Transverse colon (tissue), 4 donors: Measurements from ENCODE around the gene KCNK18. TPM values are rescaled to one million over a fixed set of nuclear protein-coding genes. Genes with fewer than 3 reads are reported as not detected.

Source experiments
- DNase-seq: peaks from one replicate; pipeline ENCODE4 v3.0.0-alpha.2; 2019
- H3K27ac ChIP-seq, 4 donors: fragments of 200-600 bp; sonication (generic); 2 replicates each; pipeline ENCODE4 v1.5.1; 2016 to 2018; ENCODE audit warnings: inconsistent platforms in 4 of 4
- H3K27me3 ChIP-seq: fragments of 200-600 bp; sonication (generic); 2 replicates; pipeline ENCODE4 v1.5.1; 2017; ENCODE audit warnings: inconsistent platforms
- H3K36me3 ChIP-seq, 4 donors: fragments of 200-600 bp; sonication (generic); 2 replicates each; pipeline ENCODE4 v1.5.1; 2017 to 2019; ENCODE audit warnings: inconsistent platforms in 4 of 4
- H3K4me1 ChIP-seq, 4 donors: fragments of 200-600 bp; sonication (generic); 2 replicates each; pipeline ENCODE4 v1.5.1; 2017 to 2020; ENCODE audit warnings: inconsistent platforms in 4 of 4
- H3K4me3 ChIP-seq, 4 donors: fragments of 200-600 bp; sonication (generic); 1 replicate in 1 of 4; 2 replicates in 3 of 4; pipeline versions ENCODE4 v1.5.1 to v1.6.1; 2017 to 2019; ENCODE audit warnings: inconsistent platforms in 4 of 4
- H3K9me3 ChIP-seq, 2 donors: fragments of 200-600 bp; sonication (generic); 2 replicates each; pipeline ENCODE4 v1.5.1; 2017 to 2019; ENCODE audit warnings: inconsistent platforms in 2 of 2
- CTCF ChIP-seq, 5 experiments: fragments of 200-600 bp in 3 of 5; fragments of 450-650 bp in 2 of 5; sonication (generic) in 3 of 5; IDR thresholded peaks; 1 replicate in 2 of 5; 2 replicates in 3 of 5; pipeline ENCODE4 v1.5.1; 2016 to 2017; ENCODE audit warnings: antibody characterized with exemption in 5 of 5, inconsistent platforms in 3 of 5, mild to moderate bottlenecking in 2 of 5, moderate library complexity in 1 of 5
- EP300 ChIP-seq: sonication (generic); formaldehyde crosslinking; IDR thresholded peaks from one replicate; pipeline ENCODE4 v1.6.1; 2017; ENCODE audit warnings: antibody characterized with exemption, low read depth
- POLR2A ChIP-seq: fragments of 450-650 bp; IDR thresholded peaks from one replicate; pipeline ENCODE4 v1.6.1; 2016; ENCODE audit warnings: antibody characterized with exemption, mild to moderate bottlenecking, moderate library complexity
- POLR2AphosphoS5 ChIP-seq, 3 donors: sonication (generic); formaldehyde crosslinking; IDR thresholded peaks; one replicate each; pipeline ENCODE4 v1.6.1; 2016; ENCODE audit warnings: antibody characterized with exemption in 3 of 3
- WGBS, 2 donors: methylation state at CpG; one replicate each; pipeline ENCODE4 v1.1.5; 2018; ENCODE audit warnings: low coverage in 1 of 2; 5-methylcytosine and 5-hydroxymethylcytosine counted together
- in situ Hi-C, 4 donors: fragments of 200-750 bp; cut with MboI; loops; one replicate each; pipeline versions ENCODE4 v1.15.0 to v1.15.1; 2017; ENCODE audit warnings: low sequenced_read_pairs in 3 of 4, low pct_ligation_motif_present in 1 of 4, low pct_unique_long_range_greater_than_20kb in 1 of 4
- intact Hi-C: fragments of 100-400 bp; cut with DNase I; formaldehyde crosslinking; loops from one replicate; pipeline ENCODE4 v1.15.1; 2023; ENCODE audit warnings: low total_unique reads
- small RNA-seq, 4 donors: library from RNA; depleted of rRNA; stranded (forward); fragments of <200 nt; gene quantifications; one replicate each; pipeline ENCODE3, GENCODE V24; 2016
- total RNA-seq, 4 donors: library from RNA; depleted of rRNA; stranded (reverse); fragments of >200 nt; gene quantifications; one replicate each; pipeline ENCODE4 v1.1.0, GENCODE V29; 2016

The KCNK18 gene
- total RNA-seq, 4 donors from 2014 or later, result not detected

GRCh38 chr10:117257721-117258120 is 60.4 kb downstream of the KCNK18 start:
- H3K27ac ChIP-seq, result no peak overlapping the region
- no peak overlapping the region for H3K4me3 ChIP-seq
- no peaks in the 10 kb centered on the region for H3K9me3 ChIP-seq
- in situ Hi-C loops (no loop called here), intact Hi-C loops (no loop called here)
- no peaks in the 10 kb centered on the region for H3K36me3 ChIP-seq
- H3K4me1 ChIP-seq, result no peaks in the 10 kb centered on the region
- TF ChIP-seq POLR2AphosphoS5 (IDR thresholded peaks at IDR 0.05), result no peak
- no peak for TF ChIP-seq EP300
- no peak for TF ChIP-seq POLR2A
- no peak for TF ChIP-seq CTCF (IDR thresholded peaks at IDR 0.05)
- peaks cover 26% of the 10 kb centered on the region for H3K27me3 ChIP-seq
- WGBS, 2 donors, result 91 to 93% methylated on average over 2 to 3 of the region's 3 CpGs
- no peak for DNase-seq

- H3K27ac ChIP-seq, result no peak overlapping the region
- H3K9me3 ChIP-seq, result no peaks in the 10 kb centered on the region
- TF ChIP-seq CTCF (IDR thresholded peaks at IDR 0.05) (no peak), POLR2AphosphoS5 (IDR thresholded peaks at IDR 0.05) (no peak), POLR2A (no peak), EP300 (no peak)
- peaks cover 26% of the 10 kb centered on the region for H3K27me3 ChIP-seq
- intact Hi-C loops (no loop called here), in situ Hi-C loops (no loop called here)
- H3K36me3 ChIP-seq, result no peaks in the 10 kb centered on the region
- WGBS, 2 donors, result 47 to 60% methylated on average over 3 of the region's 3 CpGs
- no peaks in the 10 kb centered on the region for H3K4me1 ChIP-seq
- no peak overlapping the region for H3K4me3 ChIP-seq
- DNase-seq, result no peak
Observed at GRCh38 chr10:117259279-117259678, 62.0 kb downstream of the KCNK18 start.

Small RNA genes lying within 50 kb of the gene (small RNA-seq; reads per million reads assigned to genes)
- gene MIR3663, result 0 reads per million in 4 donors

Other genes with a start within 250 kb of the KCNK18 start
- 10 to 100 TPM; 16.8 to 45.8 (median 20.4) TPM for gene SHTN1, start 192.3 kb upstream of the KCNK18 start, total RNA-seq
- not detected for gene VAX1, start 59.2 kb upstream of the KCNK18 start, total RNA-seq
- gene SLC18A2, start 43.6 kb downstream of the KCNK18 start, total RNA-seq, result under 1 TPM in 3 of 4 donors, not detected in 1; 0.27 to 0.75 (median 0.64) TPM
- 10 to 100 TPM; 36.7 to 48.6 (median 40.9) TPM for gene PDZD8, start 178.0 kb downstream of the KCNK18 start, total RNA-seq